Mesendoderm (in vitro differentiated cells): Measurements from ENCODE around the gene PRRT4.

Experiments used
- DNase-seq: peaks from one replicate; pipeline ENCODE4 v3.0.0; 2013
- H2AK5ac ChIP-seq: 2 replicates; pipeline ENCODE4 v1.6.1; 2013; ENCODE audit warnings: low read length, inconsistent platforms
- H2BK120ac ChIP-seq: 2 replicates; pipeline ENCODE4 v1.6.1; 2013; ENCODE audit warnings: low read depth, mild to moderate bottlenecking, low read length, moderate library complexity, mixed read lengths
- H2BK15ac ChIP-seq: replicated peaks from 2 replicates; pipeline ENCODE4 v1.6.1; 2013; ENCODE audit warnings: low read depth, mild to moderate bottlenecking, moderate library complexity
- H2BK5ac ChIP-seq: 2 replicates; pipeline ENCODE4 v1.6.1; 2013; ENCODE audit warnings: low read length, inconsistent platforms
- H3K18ac ChIP-seq: 2 replicates; pipeline ENCODE4 v1.6.1; 2013; ENCODE audit warnings: mild to moderate bottlenecking, low read length, mixed read lengths
- H3K23ac ChIP-seq: one replicate; pipeline ENCODE4 v1.6.1; 2013; ENCODE audit warnings: low read length
- H3K27ac ChIP-seq: 2 replicates; pipeline ENCODE4 v1.5.1; 2013; ENCODE audit warnings: low read depth, mild to moderate bottlenecking, inconsistent platforms, low read length, moderate library complexity
- H3K27me3 ChIP-seq: 2 replicates; pipeline ENCODE4 v1.6.1; 2013; ENCODE audit warnings: low read length, control low read depth, mild to moderate bottlenecking, inconsistent platforms; ENCODE audit not compliant: insufficient read depth, poor library complexity
- H3K36me3 ChIP-seq: 2 replicates; pipeline ENCODE4 v1.6.1; 2013; ENCODE audit warnings: low read length, inconsistent platforms; ENCODE audit not compliant: control insufficient read depth, insufficient read depth
- H3K4ac ChIP-seq: one replicate; pipeline ENCODE4 v1.6.1; 2013; ENCODE audit warnings: low read depth, mild to moderate bottlenecking, low read length, moderate library complexity
- H3K4me1 ChIP-seq: 2 replicates; pipeline ENCODE4 v1.6.1; 2013; ENCODE audit warnings: low read depth, low read length, inconsistent platforms; ENCODE audit not compliant: control insufficient read depth
- H3K4me2 ChIP-seq: 2 replicates; pipeline ENCODE4 v1.6.1; 2013; ENCODE audit warnings: low read length
- H3K4me3 ChIP-seq: 2 replicates; pipeline ENCODE4 v1.5.1; 2013; ENCODE audit warnings: mild to moderate bottlenecking, low read length
- H3K56ac ChIP-seq: one replicate; pipeline ENCODE4 v1.6.1; 2013; ENCODE audit warnings: low read length
- H3K79me1 ChIP-seq: 2 replicates; pipeline ENCODE4 v1.6.1; 2013; ENCODE audit warnings: low read length, inconsistent platforms
- H3K79me2 ChIP-seq: 2 replicates; pipeline ENCODE4 v1.6.1; 2013; ENCODE audit warnings: mild to moderate bottlenecking, low read length; ENCODE audit not compliant: control insufficient read depth, insufficient read depth
- H3K9ac ChIP-seq: 2 replicates; pipeline ENCODE4 v1.6.1; 2013; ENCODE audit warnings: low read length, inconsistent platforms
- H4K5ac ChIP-seq: one replicate; pipeline ENCODE4 v1.6.1; 2013; ENCODE audit warnings: low read length
- H4K8ac ChIP-seq: one replicate; pipeline ENCODE4 v1.6.1; 2013; ENCODE audit warnings: low read depth, mild to moderate bottlenecking, control low read depth, low read length, moderate library complexity
- WGBS: extraction: QIAGEN DNeasy Blood & Tissue Kit; methylation state at CpG from one replicate; pipeline ENCODE4 v1.1.7; 2013; ENCODE audit warnings: low lambda C conversion rate, missing lambda C conversion rate; ENCODE audit not compliant: insufficient coverage; ENCODE audit errors: extremely low coverage; 5-methylcytosine and 5-hydroxymethylcytosine counted together

Gene PRRT4

GRCh38 chr7:128358233-128358632 lies 3.3 kb downstream of the PRRT4 start:
- DNase-seq: no peak
- no peak overlapping the region for H3K4me2 ChIP-seq

GRCh38 chr7:128357217-128357613 lies 4.3 kb downstream of the PRRT4 start:
- Histone ChIP-seq H3K4ac (no peak overlapping the region), H3K79me1 (no peaks in the 10 kb centered on the region), H3K23ac (no peak overlapping the region), H2AK5ac (no peak overlapping the region), H2BK120ac (no peak overlapping the region), H2BK15ac (no peak overlapping the region), H3K36me3 (no peaks in the 10 kb centered on the region), H3K4me3 (no peak overlapping the region), H3K9ac (no peak overlapping the region), H3K18ac (no peak overlapping the region), H3K27ac (no peak overlapping the region), H3K4me2 (no peak overlapping the region), H3K27me3 (peaks cover 19% of the 10 kb centered on the region), H3K79me2 (no peaks in the 10 kb centered on the region), H3K56ac (no peak overlapping the region), H4K8ac (no peak overlapping the region), H3K4me1 (peaks cover 2% of the 10 kb centered on the region), H2BK5ac (no peak overlapping the region), H4K5ac (no peak overlapping the region)
- no CpG with 5 or more reads among the region's 6 CpGs for WGBS
- no peak for DNase-seq

More at GRCh38 chr7:128358233-128358632, 3.3 kb downstream of the PRRT4 start:
- H3K4me1 ChIP-seq: peaks cover 2% of the 10 kb centered on the region
- no peaks in the 10 kb centered on the region for H3K79me2 ChIP-seq
- H3K79me1 ChIP-seq: no peaks in the 10 kb centered on the region
- no peak overlapping the region for H3K23ac ChIP-seq
- WGBS: no CpG with 5 or more reads among the region's 1 CpG
- no peak overlapping the region for H2BK15ac ChIP-seq
- no peak overlapping the region for H3K9ac ChIP-seq
- no peak overlapping the region for H2BK5ac ChIP-seq
- no peak overlapping the region for H2BK120ac ChIP-seq
- no peak overlapping the region for H3K4me3 ChIP-seq
- no peak overlapping the region for H3K56ac ChIP-seq
- H3K27ac ChIP-seq: no peak overlapping the region
- no peak overlapping the region for H4K5ac ChIP-seq
- no peak overlapping the region for H3K18ac ChIP-seq
- no peaks in the 10 kb centered on the region for H3K36me3 ChIP-seq
- no peak overlapping the region for H4K8ac ChIP-seq
- H3K27me3 ChIP-seq: peaks cover 24% of the 10 kb centered on the region
- no peak overlapping the region for H2AK5ac ChIP-seq
- no peak overlapping the region for H3K4ac ChIP-seq

- Histone ChIP-seq H3K27ac (no peak overlapping the region), H3K23ac (no peak overlapping the region), H3K9ac (no peak overlapping the region), H2BK15ac (no peak overlapping the region), H3K4me1 (peaks cover 2% of the 10 kb centered on the region), H3K18ac (no peak overlapping the region), H4K5ac (no peak overlapping the region), H3K4ac (no peak overlapping the region), H3K56ac (no peak overlapping the region), H3K27me3 (peaks cover 15% of the 10 kb centered on the region), H3K4me3 (no peak overlapping the region), H4K8ac (no peak overlapping the region), H3K36me3 (no peaks in the 10 kb centered on the region), H3K79me1 (no peaks in the 10 kb centered on the region), H3K79me2 (no peaks in the 10 kb centered on the region), H2BK5ac (no peak overlapping the region), H3K4me2 (no peak overlapping the region), H2BK120ac (no peak overlapping the region), H2AK5ac (no peak overlapping the region)
- no peak for DNase-seq
- WGBS: no CpG with 5 or more reads among the region's 2 CpGs
Observed at GRCh38 chr7:128356546-128357216, 4.8 kb downstream of the PRRT4 start.

- no peak overlapping the region for H3K4me2 ChIP-seq
- no peaks in the 10 kb centered on the region for H3K36me3 ChIP-seq
- peaks cover 14% of the 10 kb centered on the region for H3K27me3 ChIP-seq
- no peak overlapping the region for H2BK15ac ChIP-seq
- no peak for DNase-seq
- H3K4ac ChIP-seq: no peak overlapping the region
- H3K4me1 ChIP-seq: no peaks in the 10 kb centered on the region
- no peak overlapping the region for H2AK5ac ChIP-seq
- H3K56ac ChIP-seq: no peak overlapping the region
- WGBS: no CpG with 5 or more reads among the region's 1 CpG
- H4K8ac ChIP-seq: no peak overlapping the region
- no peak overlapping the region for H3K9ac ChIP-seq
- H3K27ac ChIP-seq: no peak overlapping the region
- no peak overlapping the region for H3K4me3 ChIP-seq
- H4K5ac ChIP-seq: no peak overlapping the region
- no peak overlapping the region for H2BK120ac ChIP-seq
- no peak overlapping the region for H3K18ac ChIP-seq
- H3K23ac ChIP-seq: no peak overlapping the region
- H3K79me2 ChIP-seq: no peaks in the 10 kb centered on the region
- H3K79me1 ChIP-seq: no peaks in the 10 kb centered on the region
- H2BK5ac ChIP-seq: no peak overlapping the region
Observed at GRCh38 chr7:128353610-128354009, 7.9 kb downstream of the PRRT4 start.

GRCh38 chr7:128353189-128353588 lies 8.3 kb downstream of the PRRT4 start:
- no peaks in the 10 kb centered on the region for H3K79me2 ChIP-seq
- no peak overlapping the region for H3K9ac ChIP-seq
- no peaks in the 10 kb centered on the region for H3K36me3 ChIP-seq
- no peak overlapping the region for H3K4ac ChIP-seq
- H2AK5ac ChIP-seq: no peak overlapping the region
- no peak overlapping the region for H4K5ac ChIP-seq
- H3K4me1 ChIP-seq: no peaks in the 10 kb centered on the region
- H3K23ac ChIP-seq: no peak overlapping the region
- no peak overlapping the region for H2BK5ac ChIP-seq
- H3K27ac ChIP-seq: no peak overlapping the region
- no peak overlapping the region for H2BK15ac ChIP-seq
- no CpG with 5 or more reads among the region's 3 CpGs for WGBS
- DNase-seq: no peak
- no peak overlapping the region for H4K8ac ChIP-seq
- no peaks in the 10 kb centered on the region for H3K79me1 ChIP-seq
- no peak overlapping the region for H2BK120ac ChIP-seq
- peaks cover 14% of the 10 kb centered on the region for H3K27me3 ChIP-seq
- no peak overlapping the region for H3K56ac ChIP-seq
- H3K4me2 ChIP-seq: no peak overlapping the region
- no peak overlapping the region for H3K4me3 ChIP-seq
- no peak overlapping the region for H3K18ac ChIP-seq

GRCh38 chr7:128352636-128353035 lies 8.9 kb downstream of the PRRT4 start:
- H3K27me3 ChIP-seq: peaks cover 14% of the 10 kb centered on the region
- H2AK5ac ChIP-seq: no peak overlapping the region
- peak overlapping the region; percentile 58 for H3K56ac ChIP-seq
- no peak overlapping the region for H3K23ac ChIP-seq
- H4K8ac ChIP-seq: no peak overlapping the region
- no peak overlapping the region for H3K4me3 ChIP-seq
- H2BK15ac ChIP-seq: no peak overlapping the region
- no peak for DNase-seq
- H3K36me3 ChIP-seq: no peaks in the 10 kb centered on the region
- H3K79me2 ChIP-seq: no peaks in the 10 kb centered on the region
- H4K5ac ChIP-seq: no peak overlapping the region
- no peak overlapping the region for H3K9ac ChIP-seq
- no peaks in the 10 kb centered on the region for H3K4me1 ChIP-seq
- H3K18ac ChIP-seq: no peak overlapping the region
- no peak overlapping the region for H3K27ac ChIP-seq
- no peak overlapping the region for H3K4me2 ChIP-seq
- H3K79me1 ChIP-seq: no peaks in the 10 kb centered on the region
- H2BK5ac ChIP-seq: no peak overlapping the region
- H3K4ac ChIP-seq: no peak overlapping the region
- no CpG with 5 or more reads among the region's 8 CpGs for WGBS
- no peak overlapping the region for H2BK120ac ChIP-seq
